Measurements from ENCODE around the gene GPBP1L1.

GRCh38 chr1:45610589-45611226, 75.6 kb downstream of the GPBP1L1 start:
- no peak for TF ChIP-seq CTCF (conservative IDR thresholded peaks at IDR 0.05; ENCODE audit: low read length)
- TF ChIP-seq EZH2phosphoT487 (IDR thresholded peaks at IDR 0.05; ENCODE audit: borderline replicate concordance) = no peak
